IMR-90 (cell line): Measurements from ENCODE around the gene RASGRP4. TPM values are rescaled to one million over a fixed set of nuclear protein-coding genes. Genes with fewer than 3 reads are reported as not detected.

ENCODE experiments used
- ATAC-seq: fragments of 200-7000 bp; cut with Tn5 transposase; 2 replicates; pipeline ENCODE4 v1.9.1; 2020; ENCODE audit warnings: low read depth, mild to moderate bottlenecking, moderate library complexity
- BruUV-seq: library from RNA; stranded (reverse); fragments of 400-500 nt; replicated peaks from 2 replicates; lab custom pipeline; 2021; lab: Mats Ljungman, UMichigan
- CTCF ChIA-PET: fragments of 300-600 bp; formaldehyde crosslinking; extraction: SDS; loops from one replicate; lab custom pipeline; 2021; ENCODE audit warnings: antibody characterized with exemption; lab: Yijun Ruan, JAX
- POLR2A ChIA-PET: fragments of 300-600 bp; sonication (Branson Sonifier 250); formaldehyde crosslinking; loops from one replicate; lab custom pipeline; 2022; ENCODE audit warnings: antibody characterized with exemption; ENCODE audit not compliant: unreplicated experiment; lab: Charles Lee
- DNase-seq: peaks from one replicate; pipeline ENCODE4 v3.0.0; 2013
- H2AFZ ChIP-seq: replicated peaks from 2 replicates; pipeline ENCODE3; 2013; ENCODE audit warnings: low read length, mild to moderate bottlenecking; ENCODE audit not compliant: poor library complexity
- H2AK5ac ChIP-seq: 2 replicates; pipeline ENCODE4 v1.6.1; 2013; ENCODE audit warnings: low read depth, low read length, inconsistent platforms
- H2AK9ac ChIP-seq: replicated peaks from 2 replicates; pipeline ENCODE3; 2013; ENCODE audit warnings: mild to moderate bottlenecking, low read depth, low read length, moderate library complexity; ENCODE audit not compliant: poor library complexity
- H2BK120ac ChIP-seq: 2 replicates; pipeline ENCODE4 v1.6.1; 2013; ENCODE audit warnings: low read depth, low read length, inconsistent platforms
- H2BK15ac ChIP-seq: 3 replicates; pipeline ENCODE4 v1.6.1; 2013; ENCODE audit warnings: low read depth, low read length, inconsistent platforms
- H2BK20ac ChIP-seq: 2 replicates; pipeline ENCODE4 v1.6.1; 2013; ENCODE audit warnings: low read depth, mild to moderate bottlenecking, inconsistent platforms, low read length, moderate library complexity
- H2BK5ac ChIP-seq: 2 replicates; pipeline ENCODE4 v1.6.1; 2013; ENCODE audit warnings: mild to moderate bottlenecking, low read depth, low read length, inconsistent platforms; ENCODE audit not compliant: poor library complexity, severe bottlenecking
- H3K14ac ChIP-seq: replicated peaks from 2 replicates; pipeline ENCODE4 v1.6.1; 2013; ENCODE audit warnings: low read depth, low read length, inconsistent platforms
- H3K18ac ChIP-seq: 2 replicates; pipeline ENCODE4 v1.6.1; 2013; ENCODE audit warnings: low read depth, low read length, control low read depth
- H3K23ac ChIP-seq: 2 replicates; pipeline ENCODE4 v1.6.1; 2013; ENCODE audit warnings: low read depth, low read length, inconsistent platforms
- H3K27ac ChIP-seq: 2 replicates; pipeline ENCODE4 v1.5.1; 2013; ENCODE audit warnings: mild to moderate bottlenecking, control low read depth, low read length; ENCODE audit not compliant: insufficient read depth
- H3K27me3 ChIP-seq: 2 replicates; pipeline ENCODE4 v1.6.1; 2013; ENCODE audit warnings: low read length; ENCODE audit not compliant: control insufficient read depth, insufficient read depth
- H3K36me3 ChIP-seq: 2 replicates; pipeline ENCODE4 v1.6.1; 2013; ENCODE audit warnings: low read length, mixed read lengths; ENCODE audit not compliant: control insufficient read depth, insufficient read depth
- H3K4ac ChIP-seq: 2 replicates; pipeline ENCODE4 v1.6.1; 2013; ENCODE audit warnings: low read depth, low read length, inconsistent platforms
- H3K4me1 ChIP-seq: 2 replicates; pipeline ENCODE4 v1.6.1; 2013; ENCODE audit warnings: low read length, mixed read lengths; ENCODE audit not compliant: control insufficient read depth, insufficient read depth
- H3K4me2 ChIP-seq: 2 replicates; pipeline ENCODE4 v1.6.1; 2013; ENCODE audit warnings: low read depth, mild to moderate bottlenecking, control low read depth, low read length, moderate library complexity
- H3K4me3 ChIP-seq: 2 replicates; pipeline ENCODE4 v1.5.1; 2013; ENCODE audit warnings: low read depth, mild to moderate bottlenecking, control low read depth, low read length, moderate library complexity; ENCODE audit not compliant: insufficient read depth
- H3K56ac ChIP-seq: 2 replicates; pipeline ENCODE4 v1.6.1; 2013; ENCODE audit warnings: low read length, inconsistent platforms; ENCODE audit not compliant: insufficient read depth; ENCODE audit errors: extremely low read depth
- H3K79me1 ChIP-seq, 2 experiments: 2 replicates each; pipeline ENCODE4 v1.6.1; 2013; ENCODE audit warnings: low read length in 2 of 2, inconsistent platforms in 1 of 2, low read depth in 1 of 2
- H3K9ac ChIP-seq: 2 replicates; pipeline ENCODE4 v1.6.1; 2013; ENCODE audit warnings: low read depth, low read length, control low read depth
- H3K9me1 ChIP-seq: 2 replicates; pipeline ENCODE4 v1.6.1; 2013; ENCODE audit warnings: low read length, inconsistent platforms; ENCODE audit not compliant: insufficient read depth
- H3K9me3 ChIP-seq: 2 replicates; pipeline ENCODE4 v1.6.1; 2013; ENCODE audit warnings: low read length; ENCODE audit not compliant: control insufficient read depth, insufficient read depth
- H4K20me1 ChIP-seq: 2 replicates; pipeline ENCODE4 v1.6.1; 2013; ENCODE audit warnings: low read length, inconsistent platforms; ENCODE audit not compliant: insufficient read depth
- H4K5ac ChIP-seq: 2 replicates; pipeline ENCODE4 v1.6.1; 2013; ENCODE audit warnings: mild to moderate bottlenecking, low read depth, low read length, control low read depth
- H4K8ac ChIP-seq, 2 experiments: 2 replicates each; pipeline ENCODE4 v1.6.1; 2013; ENCODE audit warnings: low read depth in 2 of 2, low read length in 2 of 2, control low read depth in 1 of 2, inconsistent platforms in 1 of 2
- H4K91ac ChIP-seq: 2 replicates; pipeline ENCODE4 v1.6.1; 2013; ENCODE audit warnings: low read depth, low read length, inconsistent platforms; ENCODE audit not compliant: insufficient read depth
- BHLHE40 ChIP-seq: fragments of 150-350 bp; IDR thresholded peaks from 2 replicates; pipeline ENCODE4 v1.6.1; 2016; ENCODE audit warnings: mild to moderate bottlenecking, low read depth, low read length
- CEBPB ChIP-seq: IDR thresholded peaks from 2 replicates; pipeline ENCODE4 v1.6.1; 2012; ENCODE audit warnings: low read depth, low read length, improper control_type of control experiment
- CHD1 ChIP-seq: IDR thresholded peaks from 2 replicates; pipeline ENCODE4 v1.6.1; 2012; ENCODE audit warnings: low read depth, low read length, improper control_type of control experiment
- FOS ChIP-seq: fragments of 150-350 bp; IDR thresholded peaks from 2 replicates; pipeline ENCODE4 v1.6.1; 2016; ENCODE audit warnings: low read depth, low read length
- MAFK ChIP-seq: IDR thresholded peaks from 2 replicates; pipeline ENCODE4 v1.6.1; 2012; ENCODE audit warnings: low read depth, low read length, improper control_type of control experiment
- MAZ ChIP-seq: IDR thresholded peaks from 2 replicates; pipeline ENCODE4 v1.6.1; 2012; ENCODE audit warnings: low read depth, mild to moderate bottlenecking, low read length, improper control_type of control experiment, moderate library complexity, borderline replicate concordance
- MXI1 ChIP-seq: IDR thresholded peaks from 2 replicates; pipeline ENCODE4 v1.6.1; 2012; ENCODE audit warnings: low read depth, mild to moderate bottlenecking, low read length, moderate library complexity, borderline replicate concordance
- NFE2L2 ChIP-seq: fragments of 150-350 bp; IDR thresholded peaks from 2 replicates; pipeline ENCODE4 v1.6.1; 2016; ENCODE audit warnings: low read depth, mild to moderate bottlenecking, low read length
- POLR2A ChIP-seq: IDR thresholded peaks from 2 replicates; pipeline ENCODE4 v1.6.1; 2012; ENCODE audit warnings: mild to moderate bottlenecking, low read depth, low read length
- RAD21 ChIP-seq: IDR thresholded peaks from 2 replicates; pipeline ENCODE4 v1.6.1; 2012; ENCODE audit warnings: low read length, improper control_type of control experiment
- RCOR1 ChIP-seq: IDR thresholded peaks from 2 replicates; pipeline ENCODE4 v1.6.1; 2012; ENCODE audit warnings: mild to moderate bottlenecking, low read length, improper control_type of control experiment; ENCODE audit not compliant: insufficient replicate concordance
- RFX5 ChIP-seq: IDR thresholded peaks from 2 replicates; pipeline ENCODE4 v1.8.0; 2012; ENCODE audit warnings: low read depth, mild to moderate bottlenecking, low read length, moderate library complexity
- SMC3 ChIP-seq: fragments of 150-350 bp; IDR thresholded peaks from 2 replicates; pipeline ENCODE4 v1.6.1; 2016; ENCODE audit warnings: low read depth, mild to moderate bottlenecking, antibody characterized with exemption, low read length, moderate library complexity
- WGBS, 2 experiments: methylation state at CpG; one replicate each; pipeline versions ENCODE4 v1.1.5 to v1.1.7; 2013; ENCODE audit warnings: missing lambda C conversion rate in 2 of 2; ENCODE audit not compliant: insufficient read length in 1 of 2; ENCODE audit errors: extremely low coverage in 2 of 2; 5-methylcytosine and 5-hydroxymethylcytosine counted together
- dilution Hi-C: fragments of 300-500 bp; cut with HindIII; formaldehyde crosslinking; loops from one replicate; pipeline ENCODE4 v1.14.3; 2018; ENCODE audit warnings: low sequenced_read_pairs; ENCODE audit not compliant: unreplicated experiment
- in situ Hi-C: fragments of 300-500 bp; cut with MboI; formaldehyde crosslinking; loops from 3 replicates; pipeline ENCODE4 v1.14.3; 2019; ENCODE audit warnings: low sequenced_read_pairs, inconsistent platforms, mixed read lengths
- intact Hi-C: fragments of 100-400 bp; cut with micrococcal nuclease; formaldehyde crosslinking; loops from 2 replicates; pipeline ENCODE4 v1.10.0; 2022
- polyA plus RNA-seq, 3 experiments: library from polyadenylated mRNA; depleted of rRNA; stranded (reverse); fragments of >200 nt; gene quantifications; 2 replicates each; pipeline ENCODE4 v1.2.3, GENCODE V29; 2012; ENCODE audit warnings: low replicate concordance in 1 of 3
- total RNA-seq: library from RNA; depleted of rRNA; stranded (reverse); fragments of >200 nt; gene quantifications from 2 replicates; pipeline ENCODE4 v1.2.3, GENCODE V29; 2012
- TF ChIP-seq, protein P1 (sequence below): fragments of 150-350 bp; IDR thresholded peaks from 2 replicates; pipeline ENCODE4 v1.6.1; 2017; ENCODE audit warnings: mild to moderate bottlenecking, antibody characterized with exemption, low read length, low read depth
- TF ChIP-seq, protein P2 (sequence below): conservative IDR thresholded peaks from 2 replicates; pipeline ENCODE4 v1.5.1; 2012; ENCODE audit warnings: mild to moderate bottlenecking, low read depth, low read length, improper control_type of control experiment
- TF ChIP-seq, protein P3 (sequence below): fragments of 150-350 bp; IDR thresholded peaks from 2 replicates; pipeline ENCODE4 v1.6.1; 2016; ENCODE audit warnings: low read depth, mild to moderate bottlenecking, low read length, moderate library complexity, borderline replicate concordance

Gene RASGRP4
- total and polyA plus RNA-seq, 2 of the 4 experiments (the other 2 are of a cell fraction) = not detected

DNA sequence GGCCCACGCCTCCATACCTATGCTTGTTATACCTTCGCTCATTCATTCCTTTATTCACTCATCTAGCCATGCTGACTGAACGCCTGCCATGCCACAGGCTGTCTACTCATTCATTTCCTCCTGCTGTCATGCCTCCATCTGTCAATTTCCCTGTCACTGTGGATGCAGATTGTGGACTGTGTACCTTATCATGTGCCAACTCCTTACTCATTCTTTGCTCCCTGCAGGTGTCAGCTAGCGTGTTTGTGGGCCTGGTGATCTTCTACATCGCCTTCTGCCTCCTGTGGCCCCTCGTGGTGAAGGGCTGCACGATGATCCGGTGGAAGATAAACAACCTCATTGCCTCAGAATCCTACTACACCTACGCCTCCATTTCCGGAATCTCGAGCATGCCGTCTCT, 55.7 kb downstream of the RASGRP4 start:
- Histone ChIP-seq H2BK20ac (no peak overlapping the region), H3K9ac (no peak overlapping the region), H3K36me3 (no peaks in the 10 kb centered on the region), H3K79me1 (peaks cover 2 to 6% of the 10 kb centered on the region in 2 experiments; a peak in 2 of 4 replicates), H4K20me1 (peaks cover 2% of the 10 kb centered on the region), H2BK120ac (no peak overlapping the region), H3K9me3 (no peaks in the 10 kb centered on the region), H2BK5ac (no peak overlapping the region), H3K4ac (no peak overlapping the region), H2AK9ac (no peak overlapping the region), H3K14ac (no peak overlapping the region), H3K18ac (no peak overlapping the region), H3K23ac (no peak overlapping the region; the same call in 1 of the 2 replicates), H2BK15ac (no peak overlapping the region), H3K9me1 (no peaks in the 10 kb centered on the region), H4K91ac (no peak overlapping the region), H3K4me3 (no peak overlapping the region), H3K4me1 (no peaks in the 10 kb centered on the region), H3K27ac (no peak overlapping the region), H2AK5ac (no peak overlapping the region), H3K4me2 (no peak overlapping the region), H4K5ac (no peak overlapping the region), H3K56ac (no peak overlapping the region), H4K8ac (no peak overlapping the region), H3K27me3 (peaks cover 25% of the 10 kb centered on the region), H2AFZ (no peak overlapping the region)
- ChIA-PET POLR2A (no interaction called here), CTCF (no interaction called here)
- BruUV-seq = no TSS peak
- DNase-seq (no peak), ATAC-seq (no peak)
- in situ Hi-C loops (no loop called here), intact Hi-C loops (no loop called here), dilution Hi-C loops (no loop called here)
- WGBS, 2 experiments = 61% methylated on average over 10 of the region's 12 CpGs; no CpG with 5 or more reads in 1 of the 2 experiments
- no peak for TF ChIP-seq MXI1
- TF ChIP-seq SMC3 = no peak
- TF ChIP-seq RCOR1 = no peak
- no peak for TF ChIP-seq MAFK
- TF ChIP-seq BHLHE40 = no peak
- no peak for TF ChIP-seq MAZ
- TF ChIP-seq, protein P1, sequence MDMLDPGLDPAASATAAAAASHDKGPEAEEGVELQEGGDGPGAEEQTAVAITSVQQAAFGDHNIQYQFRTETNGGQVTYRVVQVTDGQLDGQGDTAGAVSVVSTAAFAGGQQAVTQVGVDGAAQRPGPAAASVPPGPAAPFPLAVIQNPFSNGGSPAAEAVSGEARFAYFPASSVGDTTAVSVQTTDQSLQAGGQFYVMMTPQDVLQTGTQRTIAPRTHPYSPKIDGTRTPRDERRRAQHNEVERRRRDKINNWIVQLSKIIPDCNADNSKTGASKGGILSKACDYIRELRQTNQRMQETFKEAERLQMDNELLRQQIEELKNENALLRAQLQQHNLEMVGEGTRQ = no peak
- TF ChIP-seq NFE2L2 = no peak
- no peak for TF ChIP-seq POLR2A
- no peak for TF ChIP-seq FOS
- TF ChIP-seq, protein P2, sequence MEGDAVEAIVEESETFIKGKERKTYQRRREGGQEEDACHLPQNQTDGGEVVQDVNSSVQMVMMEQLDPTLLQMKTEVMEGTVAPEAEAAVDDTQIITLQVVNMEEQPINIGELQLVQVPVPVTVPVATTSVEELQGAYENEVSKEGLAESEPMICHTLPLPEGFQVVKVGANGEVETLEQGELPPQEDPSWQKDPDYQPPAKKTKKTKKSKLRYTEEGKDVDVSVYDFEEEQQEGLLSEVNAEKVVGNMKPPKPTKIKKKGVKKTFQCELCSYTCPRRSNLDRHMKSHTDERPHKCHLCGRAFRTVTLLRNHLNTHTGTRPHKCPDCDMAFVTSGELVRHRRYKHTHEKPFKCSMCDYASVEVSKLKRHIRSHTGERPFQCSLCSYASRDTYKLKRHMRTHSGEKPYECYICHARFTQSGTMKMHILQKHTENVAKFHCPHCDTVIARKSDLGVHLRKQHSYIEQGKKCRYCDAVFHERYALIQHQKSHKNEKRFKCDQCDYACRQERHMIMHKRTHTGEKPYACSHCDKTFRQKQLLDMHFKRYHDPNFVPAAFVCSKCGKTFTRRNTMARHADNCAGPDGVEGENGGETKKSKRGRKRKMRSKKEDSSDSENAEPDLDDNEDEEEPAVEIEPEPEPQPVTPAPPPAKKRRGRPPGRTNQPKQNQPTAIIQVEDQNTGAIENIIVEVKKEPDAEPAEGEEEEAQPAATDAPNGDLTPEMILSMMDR = no peak
- TF ChIP-seq, protein P3, sequence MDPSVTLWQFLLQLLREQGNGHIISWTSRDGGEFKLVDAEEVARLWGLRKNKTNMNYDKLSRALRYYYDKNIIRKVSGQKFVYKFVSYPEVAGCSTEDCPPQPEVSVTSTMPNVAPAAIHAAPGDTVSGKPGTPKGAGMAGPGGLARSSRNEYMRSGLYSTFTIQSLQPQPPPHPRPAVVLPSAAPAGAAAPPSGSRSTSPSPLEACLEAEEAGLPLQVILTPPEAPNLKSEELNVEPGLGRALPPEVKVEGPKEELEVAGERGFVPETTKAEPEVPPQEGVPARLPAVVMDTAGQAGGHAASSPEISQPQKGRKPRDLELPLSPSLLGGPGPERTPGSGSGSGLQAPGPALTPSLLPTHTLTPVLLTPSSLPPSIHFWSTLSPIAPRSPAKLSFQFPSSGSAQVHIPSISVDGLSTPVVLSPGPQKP = no peak
- TF ChIP-seq CEBPB = no peak
- no peak for TF ChIP-seq RFX5
- no peak for TF ChIP-seq CHD1
- TF ChIP-seq RAD21 = no peak
